Liver (tissue), 9 donors: ENCODE measurements around the gene RNF10. TPM values are rescaled to one million over a fixed set of nuclear protein-coding genes. Genes with fewer than 3 reads are reported as not detected.

Source experiments
- DNase-seq: peaks from one replicate; pipeline ENCODE4 v3.0.0-alpha.2; 2017; ENCODE audit warnings: low spot score
- H3K27ac ChIP-seq, 2 donors: one replicate each; pipeline ENCODE4 v1.7.0; 2013; ENCODE audit warnings: inconsistent platforms in 2 of 2, low read length in 2 of 2, control low read depth in 1 of 2, low read depth in 1 of 2, mild to moderate bottlenecking in 1 of 2
- H3K27me3 ChIP-seq, 4 donors: one replicate each; pipeline versions ENCODE4 v1.6.1 to v1.7.0; 2013; ENCODE audit warnings: low read length in 3 of 4, inconsistent platforms in 1 of 4, mild to moderate bottlenecking in 1 of 4, moderate library complexity in 1 of 4; ENCODE audit not compliant: control insufficient read depth in 4 of 4, insufficient read depth in 4 of 4
- H3K36me3 ChIP-seq, 4 donors: one replicate each; pipeline versions ENCODE4 v1.6.1 to v1.7.0; 2013; ENCODE audit warnings: low read length in 3 of 4, mild to moderate bottlenecking in 3 of 4, low read depth in 1 of 4, moderate library complexity in 1 of 4; ENCODE audit not compliant: control insufficient read depth in 4 of 4, insufficient read depth in 3 of 4
- H3K4me1 ChIP-seq, 4 donors: one replicate each; pipeline versions ENCODE4 v1.6.1 to v1.7.0; 2013; ENCODE audit warnings: low read length in 3 of 4, mild to moderate bottlenecking in 3 of 4, moderate library complexity in 1 of 4; ENCODE audit not compliant: control insufficient read depth in 4 of 4, insufficient read depth in 4 of 4
- H3K4me3 ChIP-seq, 3 donors: one replicate each; pipeline versions ENCODE4 v1.6.1 to v1.7.0; 2013; ENCODE audit warnings: low read length in 3 of 3, control low read depth in 1 of 3, low read depth in 1 of 3, mild to moderate bottlenecking in 1 of 3
- H3K9ac ChIP-seq, 2 donors: one replicate each; pipeline ENCODE4 v1.7.0; 2013; ENCODE audit warnings: low read length in 2 of 2, mild to moderate bottlenecking in 2 of 2, moderate library complexity in 2 of 2, control low read depth in 1 of 2, low read depth in 1 of 2
- H3K9me3 ChIP-seq, 4 donors: one replicate each; pipeline versions ENCODE4 v1.6.1 to v1.7.0; 2013; ENCODE audit warnings: low read length in 3 of 4; ENCODE audit not compliant: control insufficient read depth in 4 of 4
- ATF3 ChIP-seq: IDR thresholded peaks from 2 replicates; pipeline ENCODE4 v1.6.1; 2016; ENCODE audit warnings: antibody characterized with exemption
- CTCF ChIP-seq: fragments of 150-350 bp; IDR thresholded peaks from 2 replicates; pipeline ENCODE4 v1.5.1; 2017; ENCODE audit warnings: improper control_type of control experiment, low read depth, low read length; ENCODE audit not compliant: missing input control
- EGR1 ChIP-seq, 2 donors: IDR thresholded peaks; 2 replicates each; pipeline ENCODE4 v1.6.1; 2016 to 2018; ENCODE audit warnings: antibody characterized with exemption in 2 of 2, low read depth in 2 of 2
- FOXA1 ChIP-seq: IDR thresholded peaks from 2 replicates; pipeline ENCODE4 v1.6.1; 2016; ENCODE audit warnings: antibody characterized with exemption
- FOXA2 ChIP-seq: IDR thresholded peaks from 2 replicates; pipeline ENCODE4 v1.6.1; 2016; ENCODE audit warnings: antibody characterized with exemption
- GABPA ChIP-seq, 2 donors: IDR thresholded peaks in 1 of 2; conservative IDR thresholded peaks in 1 of 2; 2 replicates each; pipeline ENCODE4 v1.6.1; 2016; ENCODE audit warnings: antibody characterized with exemption in 2 of 2, mild to moderate bottlenecking in 1 of 2, moderate library complexity in 1 of 2
- HNF4A ChIP-seq, 2 donors: conservative IDR thresholded peaks; 2 replicates each; pipeline ENCODE4 v1.6.1; 2016; ENCODE audit warnings: antibody characterized with exemption in 2 of 2, mild to moderate bottlenecking in 2 of 2
- HNF4G ChIP-seq: IDR thresholded peaks from 2 replicates; pipeline ENCODE4 v1.6.1; 2016; ENCODE audit warnings: antibody characterized with exemption
- JUND ChIP-seq, 2 donors: IDR thresholded peaks; 2 replicates each; pipeline ENCODE4 v1.6.1; 2016; ENCODE audit warnings: antibody characterized with exemption in 2 of 2
- NR2F2 ChIP-seq: IDR thresholded peaks from 2 replicates; pipeline ENCODE4 v1.6.1; 2016; ENCODE audit warnings: antibody characterized with exemption
- RAD21 ChIP-seq, 2 donors: IDR thresholded peaks; 2 replicates each; pipeline ENCODE4 v1.6.1; 2016; ENCODE audit warnings: antibody characterized with exemption in 2 of 2, mild to moderate bottlenecking in 2 of 2
- RXRA ChIP-seq, 2 donors: IDR thresholded peaks; 2 replicates each; pipeline ENCODE4 v1.6.1; 2017 to 2018; ENCODE audit warnings: antibody characterized with exemption in 2 of 2, mild to moderate bottlenecking in 1 of 2
- SP1 ChIP-seq: IDR thresholded peaks from 2 replicates; pipeline ENCODE4 v1.6.1; 2018; ENCODE audit warnings: antibody characterized with exemption, mild to moderate bottlenecking
- TAF1 ChIP-seq: conservative IDR thresholded peaks from 2 replicates; pipeline ENCODE4 v1.6.1; 2016; ENCODE audit warnings: antibody characterized with exemption, mild to moderate bottlenecking
- YY1 ChIP-seq: IDR thresholded peaks from 2 replicates; pipeline ENCODE4 v1.6.1; 2016; ENCODE audit warnings: antibody characterized with exemption, mild to moderate bottlenecking
- WGBS: extraction: QIAGEN DNeasy Blood & Tissue Kit; methylation state at CpG from one replicate; pipeline ENCODE4 v1.1.7; 2013; 5-methylcytosine and 5-hydroxymethylcytosine counted together
- polyA plus RNA-seq, 2 donors: library from polyadenylated mRNA; stranded (reverse) in 1 of 2; unstranded in 1 of 2; fragments of 200-250 nt in 1 of 2; fragments of >200 nt in 1 of 2; fragmentation: Nextera tagmentation in 1 of 2; extraction: Ambion mirVana in 1 of 2; gene quantifications; one replicate each; pipeline versions ENCODE4 v1.2.1 to v1.2.3, GENCODE V29; 2013 to 2015
- total RNA-seq, 2 donors: library from RNA; depleted of rRNA; stranded (reverse); fragments of >200 nt; gene quantifications; one replicate each; pipeline ENCODE4 v1.2.3, GENCODE V29; 2014
- TF ChIP-seq, protein P1 (sequence below): IDR thresholded peaks from 2 replicates; pipeline ENCODE4 v1.6.1; 2016; ENCODE audit warnings: antibody characterized with exemption, mild to moderate bottlenecking
- TF ChIP-seq, protein P2 (sequence below): IDR thresholded peaks from 2 replicates; pipeline ENCODE4 v1.6.1; 2016; ENCODE audit warnings: antibody characterized with exemption
- TF ChIP-seq, protein P3 (sequence below): IDR thresholded peaks from 2 replicates; pipeline ENCODE4 v1.6.1; 2016; ENCODE audit warnings: antibody characterized with exemption
- donor health status: healthy.
- donor health status: healthy.
- donor health status: healthy.
- donor health status: healthy.
- donor health status: healthy.

RNF10 gene
- total and polyA plus RNA-seq, 4 donors, result 48.0 to 157 (median 75.6) TPM

GRCh38 chr12:120586206-120586605 lies 52.0 kb downstream of the RNF10 start (continued):
- TF ChIP-seq, protein P1, sequence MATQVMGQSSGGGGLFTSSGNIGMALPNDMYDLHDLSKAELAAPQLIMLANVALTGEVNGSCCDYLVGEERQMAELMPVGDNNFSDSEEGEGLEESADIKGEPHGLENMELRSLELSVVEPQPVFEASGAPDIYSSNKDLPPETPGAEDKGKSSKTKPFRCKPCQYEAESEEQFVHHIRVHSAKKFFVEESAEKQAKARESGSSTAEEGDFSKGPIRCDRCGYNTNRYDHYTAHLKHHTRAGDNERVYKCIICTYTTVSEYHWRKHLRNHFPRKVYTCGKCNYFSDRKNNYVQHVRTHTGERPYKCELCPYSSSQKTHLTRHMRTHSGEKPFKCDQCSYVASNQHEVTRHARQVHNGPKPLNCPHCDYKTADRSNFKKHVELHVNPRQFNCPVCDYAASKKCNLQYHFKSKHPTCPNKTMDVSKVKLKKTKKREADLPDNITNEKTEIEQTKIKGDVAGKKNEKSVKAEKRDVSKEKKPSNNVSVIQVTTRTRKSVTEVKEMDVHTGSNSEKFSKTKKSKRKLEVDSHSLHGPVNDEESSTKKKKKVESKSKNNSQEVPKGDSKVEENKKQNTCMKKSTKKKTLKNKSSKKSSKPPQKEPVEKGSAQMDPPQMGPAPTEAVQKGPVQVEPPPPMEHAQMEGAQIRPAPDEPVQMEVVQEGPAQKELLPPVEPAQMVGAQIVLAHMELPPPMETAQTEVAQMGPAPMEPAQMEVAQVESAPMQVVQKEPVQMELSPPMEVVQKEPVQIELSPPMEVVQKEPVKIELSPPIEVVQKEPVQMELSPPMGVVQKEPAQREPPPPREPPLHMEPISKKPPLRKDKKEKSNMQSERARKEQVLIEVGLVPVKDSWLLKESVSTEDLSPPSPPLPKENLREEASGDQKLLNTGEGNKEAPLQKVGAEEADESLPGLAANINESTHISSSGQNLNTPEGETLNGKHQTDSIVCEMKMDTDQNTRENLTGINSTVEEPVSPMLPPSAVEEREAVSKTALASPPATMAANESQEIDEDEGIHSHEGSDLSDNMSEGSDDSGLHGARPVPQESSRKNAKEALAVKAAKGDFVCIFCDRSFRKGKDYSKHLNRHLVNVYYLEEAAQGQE, result no peak
- TF ChIP-seq CTCF (no peak), TAF1 (no peak), FOXA1 (no peak)

DNA sequence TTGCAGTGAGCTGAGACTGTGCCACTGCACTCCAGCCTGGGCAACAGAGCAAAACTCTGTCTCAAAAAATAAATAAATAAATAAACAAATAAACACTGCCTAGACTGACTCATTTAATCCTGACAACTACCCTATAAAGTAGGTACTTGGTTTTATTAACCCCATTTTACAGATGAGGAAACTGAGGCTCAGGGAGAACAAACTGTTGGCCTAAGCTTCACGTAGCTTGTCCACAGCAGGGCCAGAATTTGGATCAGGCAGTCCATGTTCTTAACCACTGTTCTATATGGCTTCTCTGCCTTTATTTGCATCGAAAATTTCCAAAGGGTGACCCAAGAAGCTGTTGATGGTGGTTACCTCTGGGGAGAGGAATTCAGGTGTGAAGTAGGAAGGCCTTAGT lies 52.7 kb downstream of the RNF10 start:
- TF ChIP-seq JUND (IDR thresholded peaks at IDR 0.05) (no peak), RXRA (IDR thresholded peaks at IDR 0.05) (no peak), FOXA1 (no peak), EGR1 (IDR thresholded peaks at IDR 0.05; ENCODE audit: low read depth in 2 of 2) (no peak), HNF4A (conservative IDR thresholded peaks at IDR 0.05) (no peak), FOXA2 (no peak), HNF4G (no peak), SP1 (no peak), CTCF (no peak), GABPA (IDR thresholded peaks at IDR 0.05 in 1 of 2, conservative IDR thresholded peaks at IDR 0.05 in 1 of 2) (no peak), NR2F2 (no peak), ATF3 (no peak), RAD21 (IDR thresholded peaks at IDR 0.05) (no peak), YY1 (no peak), TAF1 (no peak)
- TF ChIP-seq, protein P2, sequence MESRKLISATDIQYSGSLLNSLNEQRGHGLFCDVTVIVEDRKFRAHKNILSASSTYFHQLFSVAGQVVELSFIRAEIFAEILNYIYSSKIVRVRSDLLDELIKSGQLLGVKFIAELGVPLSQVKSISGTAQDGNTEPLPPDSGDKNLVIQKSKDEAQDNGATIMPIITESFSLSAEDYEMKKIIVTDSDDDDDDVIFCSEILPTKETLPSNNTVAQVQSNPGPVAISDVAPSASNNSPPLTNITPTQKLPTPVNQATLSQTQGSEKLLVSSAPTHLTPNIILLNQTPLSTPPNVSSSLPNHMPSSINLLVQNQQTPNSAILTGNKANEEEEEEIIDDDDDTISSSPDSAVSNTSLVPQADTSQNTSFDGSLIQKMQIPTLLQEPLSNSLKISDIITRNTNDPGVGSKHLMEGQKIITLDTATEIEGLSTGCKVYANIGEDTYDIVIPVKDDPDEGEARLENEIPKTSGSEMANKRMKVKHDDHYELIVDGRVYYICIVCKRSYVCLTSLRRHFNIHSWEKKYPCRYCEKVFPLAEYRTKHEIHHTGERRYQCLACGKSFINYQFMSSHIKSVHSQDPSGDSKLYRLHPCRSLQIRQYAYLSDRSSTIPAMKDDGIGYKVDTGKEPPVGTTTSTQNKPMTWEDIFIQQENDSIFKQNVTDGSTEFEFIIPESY, result no peak
- TF ChIP-seq, protein P3, sequence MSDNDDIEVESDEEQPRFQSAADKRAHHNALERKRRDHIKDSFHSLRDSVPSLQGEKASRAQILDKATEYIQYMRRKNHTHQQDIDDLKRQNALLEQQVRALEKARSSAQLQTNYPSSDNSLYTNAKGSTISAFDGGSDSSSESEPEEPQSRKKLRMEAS, result no peak
- TF ChIP-seq, protein P1, result no peak

More for the DNA sequence above, 52.7 kb downstream of the RNF10 start:
- DNase-seq, result no peak
- 95% methylated on average over 2 of the region's 2 CpGs for WGBS
- Histone ChIP-seq H3K27me3 (no peaks in the 10 kb centered on the region), H3K36me3 (no peaks in the 10 kb centered on the region), H3K9ac (no peak overlapping the region), H3K4me3 (no peak overlapping the region), H3K4me1 (peaks cover 0 to 19% (median 11%) of the 10 kb centered on the region in 4 donors), H3K27ac (no peak overlapping the region), H3K9me3 (no peaks in the 10 kb centered on the region)
